PC-9 (cell line): ENCODE measurements around the gene SLC35E2B. TPM values are rescaled to one million over a fixed set of nuclear protein-coding genes. Genes with fewer than 3 reads are reported as not detected.
A peak's percentile ranks its signal among the peaks of the same experiment; 100 is the strongest.
"Not testable (repeated sequence)": the region's sequence is repeated elsewhere in the genome, so short reads cannot be mapped to it uniquely, and the experiment has no call there.

Experiments
- Bru-seq: library from RNA; stranded (reverse); fragments of 400-500 nt; gene quantifications from one replicate; lab custom pipeline; 2021; lab: Mats Ljungman, UMichigan
- BruChase-seq, 2 experiments: library from RNA; stranded (reverse); fragments of 400-500 nt; gene quantifications; one replicate each; lab custom pipeline; 2021; lab: Mats Ljungman, UMichigan
- BruUV-seq: library from RNA; stranded (reverse); fragments of 400-500 nt; replicated peaks from 2 replicates; lab custom pipeline; 2021; lab: Mats Ljungman, UMichigan
- CTCF ChIA-PET: fragments of 300-600 bp; sonication (Branson Sonifier 250); formaldehyde crosslinking; loops from one replicate; lab custom pipeline; 2022; ENCODE audit warnings: antibody characterized with exemption; lab: Charles Lee
- POLR2A ChIA-PET: fragments of 300-600 bp; sonication (Branson Sonifier 250); formaldehyde crosslinking; loops from one replicate; lab custom pipeline; 2022; ENCODE audit warnings: antibody characterized with exemption; ENCODE audit not compliant: unreplicated experiment; lab: Charles Lee
- DNase-seq, 2 experiments: peaks; one replicate each; pipeline versions ENCODE4 v3.0.0 to v3.0.0-alpha.2; 2015 to 2022; ENCODE audit warnings: mixed read lengths in 1 of 2
- H2AFZ ChIP-seq: fragments of 200-600 bp; sonication (generic); 2 replicates; pipeline ENCODE4 v1.8.1; 2017; ENCODE audit warnings: antibody characterized with exemption
- H3F3A ChIP-seq: fragments of 200-600 bp; sonication (generic); 2 replicates; pipeline ENCODE4 v1.8.1; 2017; ENCODE audit warnings: antibody characterized with exemption, mild to moderate bottlenecking, low read depth; ENCODE audit not compliant: insufficient read depth
- H3K27ac ChIP-seq: fragments of 200-600 bp; sonication (generic); 2 replicates; pipeline ENCODE4 v1.6.1; 2016; ENCODE audit warnings: mixed run types
- H3K27me3 ChIP-seq: fragments of 200-600 bp; sonication (generic); 2 replicates; pipeline ENCODE4 v1.6.1; 2016; ENCODE audit warnings: low read depth, mixed run types; ENCODE audit not compliant: insufficient read depth
- H3K36me3 ChIP-seq: fragments of 200-600 bp; sonication (generic); 2 replicates; pipeline ENCODE4 v1.6.1; 2016; ENCODE audit warnings: low read depth, mixed run types
- H3K4me1 ChIP-seq: fragments of 200-600 bp; sonication (generic); replicated peaks from 2 replicates; pipeline ENCODE4 v1.6.1; 2016; ENCODE audit warnings: mixed run types; ENCODE audit not compliant: insufficient read depth
- H3K4me2 ChIP-seq: fragments of 200-600 bp; sonication (generic); 2 replicates; pipeline ENCODE4 v1.6.1; 2017; ENCODE audit warnings: mixed run types
- H3K4me3 ChIP-seq: fragments of 200-600 bp; sonication (generic); 2 replicates; pipeline ENCODE4 v1.6.1; 2016; ENCODE audit warnings: mixed run types
- H3K79me2 ChIP-seq: fragments of 200-600 bp; sonication (generic); 2 replicates; pipeline ENCODE4 v1.6.1; 2017; ENCODE audit warnings: low read depth, mixed run types
- H3K9me2 ChIP-seq: fragments of 200-600 bp; sonication (generic); 2 replicates; pipeline ENCODE4 v1.8.1; 2017; ENCODE audit warnings: mild to moderate bottlenecking; ENCODE audit not compliant: insufficient read depth
- H3K9me3 ChIP-seq: fragments of 200-600 bp; sonication (generic); 2 replicates; pipeline ENCODE4 v1.8.1; 2016; ENCODE audit warnings: low read depth; ENCODE audit not compliant: insufficient read depth
- H4K20me1 ChIP-seq: fragments of 200-600 bp; sonication (generic); 2 replicates; pipeline ENCODE4 v1.8.1; 2017; ENCODE audit not compliant: insufficient read depth
- intact Hi-C: fragments of 100-400 bp; cut with micrococcal nuclease; formaldehyde crosslinking; loops from one replicate; pipeline ENCODE4 v1.10.0; 2022; ENCODE audit not compliant: unreplicated experiment
- long read RNA-seq: library from polyadenylated mRNA; stranded (forward); transcript quantifications from one replicate; pipeline ENCODE4 v2.0.0, GENCODE V29; 2022
- total RNA-seq: library from RNA; stranded (reverse); gene quantifications from 2 replicates; pipeline ENCODE4 v1.2.3, GENCODE V29; 2021

SLC35E2B gene
- total RNA-seq, result 55.4 and 63.7 TPM in 2 replicates
- percentile 67 among the genes with signal in this experiment for Bru-seq, nascent RNA
- BruChase-seq, experiment 1, labeled RNA remaining after a 2-hour chase, result percentile 83 among the genes with signal in this experiment
- percentile 90 among the genes with signal in this experiment for BruChase-seq, experiment 2, labeled RNA remaining after a 6-hour chase
- long read RNA-seq, full-length matches to known transcripts, result 7 of 28 reads
- long read RNA-seq, partial matches to known transcripts, result 2 of 28 reads
- long read RNA-seq, other reads (novel, unspliced or antisense), result 19 of 28 reads

DNA sequence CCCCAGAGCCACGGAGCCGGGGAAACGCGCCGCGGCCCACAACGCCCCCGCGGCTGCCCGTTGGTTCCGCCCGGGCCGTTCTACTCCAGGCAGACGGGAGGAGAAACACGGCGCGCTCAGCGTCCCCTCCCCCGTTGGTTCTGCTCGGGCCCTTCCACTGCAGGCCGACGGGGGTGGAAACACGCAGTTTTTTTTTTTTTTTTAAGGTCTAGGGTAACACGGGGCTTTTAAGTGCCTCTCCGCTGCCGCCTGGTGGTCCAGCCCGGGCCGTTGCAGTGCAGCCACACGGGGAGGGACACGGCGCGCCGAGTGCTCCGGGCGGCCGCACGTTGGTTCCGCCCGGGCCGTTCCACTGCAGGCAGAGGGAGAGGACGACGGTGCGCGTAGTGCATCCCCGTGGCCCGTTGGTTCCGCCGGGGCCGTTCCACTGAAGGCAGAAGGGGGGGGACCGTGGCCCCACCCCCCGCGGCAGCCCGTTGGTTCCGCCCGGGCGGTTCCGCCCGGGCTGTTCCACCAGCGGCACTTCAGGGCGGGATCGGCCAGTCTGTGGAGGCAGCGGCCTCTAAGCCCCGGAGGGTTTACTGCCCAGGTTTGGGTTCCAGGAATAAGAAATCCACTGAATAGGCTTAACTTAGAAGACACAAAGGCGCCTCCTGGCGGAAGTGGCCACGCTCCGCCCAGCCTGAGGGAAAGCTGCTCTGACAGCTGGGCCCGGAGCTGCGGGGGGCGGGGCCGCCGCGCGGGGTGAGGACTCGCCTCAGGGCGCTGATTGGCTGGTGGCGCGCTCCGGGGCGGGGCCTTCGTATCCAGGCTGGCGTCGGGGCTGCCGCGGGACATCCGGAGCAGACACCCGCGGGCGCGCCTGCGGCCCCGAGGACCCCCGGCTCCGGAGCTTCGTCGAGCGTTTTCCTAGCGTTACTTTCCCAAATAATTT is at the start of gene SLC35E2B:
SLC35E2B (minus strand) TSS at position 82 of the 934 bp plus-strand sequence. CDS start 16,096 bp downstream, outside the sequence.
- peak within 1 kb of the TSS; percentile 51; the same call in 1 of the 2 replicates for H3K4me3 ChIP-seq
- H2AFZ ChIP-seq, H3K9me3 ChIP-seq, CTCF ChIA-PET, H3K27me3 ChIP-seq, H3K36me3 ChIP-seq, H3F3A ChIP-seq, POLR2A ChIA-PET, H4K20me1 ChIP-seq, BruUV-seq, H3K9me2 ChIP-seq, H3K4me1 ChIP-seq, intact Hi-C loops: not testable (repeated sequence)
- DNase-seq, result peak; percentile 44 to 78
- H3K27ac ChIP-seq, result peak within 1 kb of the TSS; percentile 79
- H3K4me2 ChIP-seq, result peak within 1 kb of the TSS; percentile 74
- H3K79me2 ChIP-seq, result peaks cover 16% of the 10 kb centered on the region

GRCh38 chr1:1741013-1741412 is 48.4 kb upstream of the SLC35E2B start:
- H3K9me3 ChIP-seq, H3K27me3 ChIP-seq, H3K4me3 ChIP-seq, BruUV-seq, H2AFZ ChIP-seq, POLR2A ChIA-PET, H3K4me2 ChIP-seq, H3F3A ChIP-seq, intact Hi-C loops, CTCF ChIA-PET, H4K20me1 ChIP-seq, H3K36me3 ChIP-seq, H3K4me1 ChIP-seq, H3K79me2 ChIP-seq, H3K9me2 ChIP-seq: not testable (repeated sequence)
- peak; percentile 10 to 70 for DNase-seq
- peak overlapping the region; percentile 48; the same call in 1 of the 2 replicates for H3K27ac ChIP-seq

GRCh38 chr1:1738799-1739337 is 46.3 kb upstream of the SLC35E2B start:
- H3K36me3 ChIP-seq, H3K27me3 ChIP-seq, H3K4me2 ChIP-seq, H3K4me1 ChIP-seq, H2AFZ ChIP-seq, H3K79me2 ChIP-seq, BruUV-seq, H3K27ac ChIP-seq, CTCF ChIA-PET, H3F3A ChIP-seq, intact Hi-C loops, H4K20me1 ChIP-seq, DNase-seq, H3K9me2 ChIP-seq, H3K9me3 ChIP-seq, H3K4me3 ChIP-seq, POLR2A ChIA-PET: not testable (repeated sequence)

GRCh38 chr1:1737675-1738590 is 45.3 kb upstream of the SLC35E2B start:
- DNase-seq, H3K4me3 ChIP-seq, intact Hi-C loops, POLR2A ChIA-PET, H3K4me2 ChIP-seq, H2AFZ ChIP-seq, CTCF ChIA-PET, H3K9me3 ChIP-seq, H3K79me2 ChIP-seq, H4K20me1 ChIP-seq, H3K27me3 ChIP-seq, H3K4me1 ChIP-seq, BruUV-seq, H3K9me2 ChIP-seq, H3K36me3 ChIP-seq, H3K27ac ChIP-seq, H3F3A ChIP-seq: not testable (repeated sequence)
